H9 (cell line): ENCODE results near the gene FAM170B. TPM values are rescaled to one million over a fixed set of nuclear protein-coding genes. Genes with fewer than 3 reads are reported as not detected.

Experiments used
- DNase-seq: peaks from one replicate; pipeline ENCODE4 v3.0.0-alpha.2; 2017
- H2AFZ ChIP-seq: one replicate; pipeline ENCODE4 v1.6.1; 2013; ENCODE audit warnings: mild to moderate bottlenecking, low read length, control low read depth, moderate library complexity
- H2AK5ac ChIP-seq: 2 replicates; pipeline ENCODE4 v1.6.1; 2013; ENCODE audit warnings: low read length, control low read depth, mixed read lengths; ENCODE audit not compliant: insufficient read length
- H2BK120ac ChIP-seq: one replicate; pipeline ENCODE4 v1.6.1; 2013; ENCODE audit warnings: low read depth, mild to moderate bottlenecking, low read length, control low read depth, inconsistent platforms; ENCODE audit not compliant: poor library complexity, severe bottlenecking
- H2BK12ac ChIP-seq: 2 replicates; pipeline ENCODE4 v1.6.1; 2013; ENCODE audit warnings: low read length, control low read depth, mixed read lengths, low read depth; ENCODE audit not compliant: insufficient read length
- H2BK15ac ChIP-seq: 2 replicates; pipeline ENCODE4 v1.6.1; 2013; ENCODE audit warnings: low read depth, low read length, control low read depth
- H2BK20ac ChIP-seq: one replicate; pipeline ENCODE4 v1.6.1; 2013; ENCODE audit warnings: low read depth, mild to moderate bottlenecking, low read length, control low read depth, inconsistent platforms; ENCODE audit not compliant: poor library complexity, severe bottlenecking
- H2BK5ac ChIP-seq: 2 replicates; pipeline ENCODE4 v1.6.1; 2013; ENCODE audit warnings: low read length, control low read depth, mixed read lengths; ENCODE audit not compliant: insufficient read length
- H3K14ac ChIP-seq: 2 replicates; pipeline ENCODE4 v1.6.1; 2013; ENCODE audit warnings: low read length, control low read depth; ENCODE audit not compliant: insufficient read depth
- H3K18ac ChIP-seq: 2 replicates; pipeline ENCODE4 v1.6.1; 2013; ENCODE audit warnings: low read depth, mild to moderate bottlenecking, mixed read lengths, low read length, control low read depth; ENCODE audit not compliant: insufficient read length
- H3K23ac ChIP-seq: 2 replicates; pipeline ENCODE4 v1.6.1; 2013; ENCODE audit warnings: low read length, control low read depth, mixed read lengths, low read depth; ENCODE audit not compliant: insufficient read length
- H3K23me2 ChIP-seq: 2 replicates; pipeline ENCODE4 v1.6.1; 2013; ENCODE audit warnings: low read depth, mild to moderate bottlenecking, mixed read lengths, low read length, control low read depth; ENCODE audit not compliant: insufficient read length, poor library complexity, severe bottlenecking
- H3K27ac ChIP-seq: 2 replicates; pipeline ENCODE4 v1.5.1; 2013; ENCODE audit warnings: low read length, control low read depth, mixed read lengths, low read depth; ENCODE audit not compliant: insufficient read length
- H3K27me3 ChIP-seq: 2 replicates; pipeline ENCODE4 v1.6.1; 2013; ENCODE audit warnings: low read length, control low read depth, inconsistent platforms; ENCODE audit not compliant: insufficient read depth
- H3K4ac ChIP-seq: 2 replicates; pipeline ENCODE4 v1.6.1; 2013; ENCODE audit warnings: low read depth, mild to moderate bottlenecking, control low read depth, inconsistent platforms, low read length, moderate library complexity
- H3K4me1 ChIP-seq: 2 replicates; pipeline ENCODE4 v1.6.1; 2013; ENCODE audit warnings: low read length, control low read depth, inconsistent platforms; ENCODE audit not compliant: insufficient read depth
- H3K4me2 ChIP-seq: 2 replicates; pipeline ENCODE4 v1.6.1; 2013; ENCODE audit warnings: low read length, control low read depth, mixed read lengths; ENCODE audit not compliant: insufficient read length, insufficient read depth
- H3K56ac ChIP-seq: 2 replicates; pipeline ENCODE4 v1.6.1; 2013; ENCODE audit warnings: low read depth, mild to moderate bottlenecking, mixed read lengths, low read length, control low read depth; ENCODE audit not compliant: insufficient read length
- H3K79me1 ChIP-seq: 2 replicates; pipeline ENCODE4 v1.6.1; 2013; ENCODE audit warnings: low read depth, mild to moderate bottlenecking, moderate library complexity, low read length, control low read depth, inconsistent platforms; ENCODE audit not compliant: insufficient read depth, poor library complexity, severe bottlenecking
- H3K79me2 ChIP-seq: 2 replicates; pipeline ENCODE4 v1.6.1; 2013; ENCODE audit warnings: low read length, control low read depth, inconsistent platforms; ENCODE audit not compliant: insufficient read depth
- H3K9ac ChIP-seq: 2 replicates; pipeline ENCODE4 v1.6.1; 2013; ENCODE audit warnings: low read length, control low read depth, mixed read lengths; ENCODE audit not compliant: insufficient read length; ENCODE audit errors: extremely low read depth
- H3K9me3 ChIP-seq: one replicate; pipeline ENCODE4 v1.6.1; 2013; ENCODE audit warnings: low read depth, low read length, inconsistent platforms; ENCODE audit not compliant: control insufficient read depth
- H3T11ph ChIP-seq: one replicate; pipeline ENCODE4 v1.6.1; 2013; ENCODE audit warnings: mild to moderate bottlenecking, low read length, control low read depth, inconsistent platforms
- H4K20me1 ChIP-seq: one replicate; pipeline ENCODE4 v1.6.1; 2013; ENCODE audit not compliant: control insufficient read depth, insufficient read length, insufficient read depth
- H4K5ac ChIP-seq: 2 replicates; pipeline ENCODE4 v1.6.1; 2013; ENCODE audit warnings: low read depth, mild to moderate bottlenecking, mixed read lengths, low read length, control low read depth; ENCODE audit not compliant: insufficient read length
- H4K8ac ChIP-seq: replicated peaks from 2 replicates; pipeline ENCODE4 v1.6.1; 2013; ENCODE audit warnings: low read length, control low read depth, mixed read lengths, low read depth; ENCODE audit not compliant: insufficient read length
- H4K91ac ChIP-seq: 2 replicates; pipeline ENCODE4 v1.6.1; 2013; ENCODE audit warnings: low read depth, mild to moderate bottlenecking, moderate library complexity, mixed read lengths, low read length, control low read depth; ENCODE audit not compliant: insufficient read length
- H3K27ac Mint-ChIP-seq, 3 experiments: 2 replicates in 2 of 3; 3 replicates in 1 of 3; pipeline ENCODE4 v1.8.0; 2020 to 2021; ENCODE audit warnings: mixed read lengths in 3 of 3, mild to moderate bottlenecking in 1 of 3, moderate library complexity in 1 of 3
- H3K27me3 Mint-ChIP-seq: 2 replicates; pipeline ENCODE4 v1.8.0; 2021; ENCODE audit warnings: low read depth, mild to moderate bottlenecking, moderate library complexity, mixed read lengths
- H3K36me3 Mint-ChIP-seq, 3 experiments: 2 replicates in 2 of 3; 3 replicates in 1 of 3; pipeline ENCODE4 v1.8.0; 2020 to 2021; ENCODE audit warnings: low read depth in 3 of 3, mixed read lengths in 3 of 3; ENCODE audit not compliant: insufficient read depth in 1 of 3
- H3K4me1 Mint-ChIP-seq, 2 experiments: 2 replicates each; pipeline ENCODE4 v1.8.0; 2020; ENCODE audit warnings: mixed read lengths in 2 of 2
- H3K4me3 Mint-ChIP-seq, 2 experiments: 2 replicates in 1 of 2; 3 replicates in 1 of 2; pipeline ENCODE4 v1.8.0; 2020 to 2021; ENCODE audit warnings: mild to moderate bottlenecking in 2 of 2, mixed read lengths in 2 of 2, moderate library complexity in 1 of 2
- H3K9me3 Mint-ChIP-seq, 2 experiments: 2 replicates in 1 of 2; 3 replicates in 1 of 2; pipeline ENCODE4 v1.8.0; 2020; ENCODE audit warnings: mild to moderate bottlenecking in 2 of 2, mixed read lengths in 2 of 2, moderate library complexity in 1 of 2
- CTCF ChIP-seq: fragments of 200-600 bp; sonication (generic); conservative IDR thresholded peaks from 3 replicates; pipeline ENCODE4 v1.8.0; 2021; ENCODE audit warnings: antibody characterized with exemption, mild to moderate bottlenecking
- WGBS: extraction: QIAGEN DNeasy Blood & Tissue Kit; methylation state at CpG from one replicate; pipeline ENCODE4 v1.1.7; 2013; ENCODE audit warnings: missing lambda C conversion rate, low lambda C conversion rate, mixed read lengths; ENCODE audit not compliant: insufficient read length; ENCODE audit errors: extremely low coverage; 5-methylcytosine and 5-hydroxymethylcytosine counted together
- total RNA-seq: library from RNA; stranded (reverse); gene quantifications from 2 replicates; pipeline ENCODE4 v1.2.1, GENCODE V29; 2021

The FAM170B gene
- total RNA-seq, 1 experiment from 2014 or later, result not detected

GRCh38 chr10:49172061-49172776 is 38.4 kb upstream of the FAM170B start:
- H3K4me2 ChIP-seq, result no peak overlapping the region
- no CpG with 5 or more reads among the region's 4 CpGs for WGBS
- no peak for TF ChIP-seq CTCF
- no peak overlapping the region for H3K56ac ChIP-seq
- no peak overlapping the region for H2AK5ac ChIP-seq
- H2BK12ac ChIP-seq, result no peak overlapping the region
- H3K79me2 ChIP-seq, result no peaks in the 10 kb centered on the region
- H4K91ac ChIP-seq, result no peak overlapping the region
- no peak overlapping the region for H3K4ac ChIP-seq
- no peak overlapping the region for H3K27ac ChIP-seq
- H3K27me3 ChIP-seq, result no peaks in the 10 kb centered on the region
- Mint-ChIP-seq H3K36me3 (no peaks in the 10 kb centered on the region), H3K4me3 (no peak overlapping the region), H3K27me3 (no peaks in the 10 kb centered on the region), H3K4me1 (peaks cover 9 to 11% of the 10 kb centered on the region in 2 experiments), H3K9me3 (0 out of 5 replicates have a peak, but pooled peaks cover 0 to under 1% of the 10 kb centered on the region in 2 experiments), H3K27ac (no peak overlapping the region)
- no peaks in the 10 kb centered on the region for H3K9me3 ChIP-seq
- no peak overlapping the region for H4K5ac ChIP-seq
- no peak overlapping the region for H2BK5ac ChIP-seq
- no peak overlapping the region for H4K8ac ChIP-seq
- no peak overlapping the region for H3K14ac ChIP-seq
- H2AFZ ChIP-seq, result no peak overlapping the region
- no peak overlapping the region for H3T11ph ChIP-seq
- H3K23me2 ChIP-seq, result no peaks in the 10 kb centered on the region
- H3K23ac ChIP-seq, result no peak overlapping the region
- H3K18ac ChIP-seq, result no peak overlapping the region
- no peak overlapping the region for H2BK20ac ChIP-seq
- H4K20me1 ChIP-seq, result no peaks in the 10 kb centered on the region
- H3K79me1 ChIP-seq, result no peaks in the 10 kb centered on the region
- H2BK15ac ChIP-seq, result no peak overlapping the region
- no peaks in the 10 kb centered on the region for H3K4me1 ChIP-seq
- no peak overlapping the region for H2BK120ac ChIP-seq
- H3K9ac ChIP-seq, result no peak overlapping the region
- DNase-seq, result no peak
